Testis (tissue), 2 donors: ENCODE data around the gene LMTK3.

Experiments used
- POLR2A ChIP-seq: fragments of 450-650 bp; IDR thresholded peaks from one replicate; pipeline ENCODE4 v1.6.1; 2017; ENCODE audit warnings: antibody characterized with exemption, mild to moderate bottlenecking, moderate library complexity
- TF ChIP-seq, protein P1 (sequence below), 3 experiments: fragments of 450-650 bp in 2 of 3; fragments of 200-600 bp in 1 of 3; sonication (generic) in 1 of 3; IDR thresholded peaks; one replicate each; pipeline ENCODE4 v1.5.1; 2016 to 2019; ENCODE audit warnings: antibody characterized with exemption in 3 of 3, mild to moderate bottlenecking in 2 of 3, moderate library complexity in 1 of 3

DNA sequence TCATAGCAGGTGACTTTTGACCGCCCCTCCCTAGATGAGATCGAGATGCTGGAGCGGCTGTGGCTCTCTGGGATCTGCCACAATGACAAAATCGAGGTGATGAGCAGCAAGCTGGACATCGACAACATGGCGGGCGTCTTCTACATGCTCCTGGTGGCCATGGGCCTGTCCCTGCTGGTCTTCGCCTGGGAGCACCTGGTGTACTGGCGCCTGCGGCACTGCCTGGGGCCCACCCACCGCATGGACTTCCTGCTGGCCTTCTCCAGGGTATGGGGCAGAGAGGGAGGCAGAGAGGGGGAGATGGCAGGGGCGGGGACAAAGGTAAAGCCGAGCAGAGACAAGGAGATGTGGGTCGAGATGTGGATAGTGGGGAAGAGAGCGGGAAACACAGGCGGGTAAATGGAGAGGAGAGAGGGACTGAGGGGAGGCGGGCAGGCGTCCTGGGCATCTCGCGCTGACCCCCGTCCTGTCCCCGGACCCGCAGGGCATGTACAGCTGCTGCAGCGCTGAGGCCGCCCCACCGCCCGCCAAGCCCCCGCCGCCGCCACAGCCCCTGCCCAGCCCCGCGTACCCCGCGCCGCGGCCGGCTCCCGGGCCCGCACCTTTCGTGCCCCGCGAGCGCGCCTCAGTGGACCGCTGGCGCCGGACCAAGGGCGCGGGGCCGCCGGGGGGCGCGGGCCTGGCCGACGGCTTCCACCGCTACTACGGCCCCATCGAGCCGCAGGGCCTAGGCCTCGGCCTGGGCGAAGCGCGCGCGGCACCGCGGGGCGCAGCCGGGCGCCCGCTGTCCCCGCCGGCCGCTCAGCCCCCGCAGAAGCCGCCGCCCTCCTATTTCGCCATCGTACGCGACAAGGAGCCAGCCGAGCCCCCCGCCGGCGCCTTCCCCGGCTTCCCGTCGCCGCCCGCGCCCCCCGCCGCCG, 69.3 kb downstream of the LMTK3 start:
- TF ChIP-seq POLR2A = no peak
- TF ChIP-seq, protein P1, sequence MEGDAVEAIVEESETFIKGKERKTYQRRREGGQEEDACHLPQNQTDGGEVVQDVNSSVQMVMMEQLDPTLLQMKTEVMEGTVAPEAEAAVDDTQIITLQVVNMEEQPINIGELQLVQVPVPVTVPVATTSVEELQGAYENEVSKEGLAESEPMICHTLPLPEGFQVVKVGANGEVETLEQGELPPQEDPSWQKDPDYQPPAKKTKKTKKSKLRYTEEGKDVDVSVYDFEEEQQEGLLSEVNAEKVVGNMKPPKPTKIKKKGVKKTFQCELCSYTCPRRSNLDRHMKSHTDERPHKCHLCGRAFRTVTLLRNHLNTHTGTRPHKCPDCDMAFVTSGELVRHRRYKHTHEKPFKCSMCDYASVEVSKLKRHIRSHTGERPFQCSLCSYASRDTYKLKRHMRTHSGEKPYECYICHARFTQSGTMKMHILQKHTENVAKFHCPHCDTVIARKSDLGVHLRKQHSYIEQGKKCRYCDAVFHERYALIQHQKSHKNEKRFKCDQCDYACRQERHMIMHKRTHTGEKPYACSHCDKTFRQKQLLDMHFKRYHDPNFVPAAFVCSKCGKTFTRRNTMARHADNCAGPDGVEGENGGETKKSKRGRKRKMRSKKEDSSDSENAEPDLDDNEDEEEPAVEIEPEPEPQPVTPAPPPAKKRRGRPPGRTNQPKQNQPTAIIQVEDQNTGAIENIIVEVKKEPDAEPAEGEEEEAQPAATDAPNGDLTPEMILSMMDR (IDR thresholded peaks at IDR 0.05) = no peak
